ENCODE results near the gene SDK1. TPM values are rescaled to one million over a fixed set of nuclear protein-coding genes. Genes with fewer than 3 reads are reported as not detected.

Gene SDK1
- total and polyA plus RNA-seq, 4 donors = 0.12 to 0.47 (median 0.36) TPM

- Histone ChIP-seq H3K4me3 (ENCODE audit: low read depth in 1 of 3, low read length in 3 of 3) (no peak overlapping the region), H3K9ac (ENCODE audit: low read depth in 1 of 2, low read length in 2 of 2) (no peak overlapping the region)
Measured at GRCh38 chr7:4078580-4078979, 777.5 kb downstream of the SDK1 start.

More at GRCh38 chr7:4078580-4078979, 777.5 kb downstream of the SDK1 start:
- H3K27me3 ChIP-seq (ENCODE audit: control insufficient read depth in 4 of 4, insufficient read depth in 4 of 4, low read length in 3 of 4) = no peaks in the 10 kb centered on the region
- no peaks in the 10 kb centered on the region for H3K4me1 ChIP-seq (ENCODE audit: control insufficient read depth in 4 of 4, insufficient read depth in 4 of 4, low read length in 3 of 4)
- TF ChIP-seq RAD21 (IDR thresholded peaks at IDR 0.05) = no peak
- TF ChIP-seq CTCF (IDR thresholded peaks at IDR 0.05; ENCODE audit: low read depth, low read length, missing input control) = no peak
- no peak for TF ChIP-seq SP1 (IDR thresholded peaks at IDR 0.05)
- TF ChIP-seq ZBTB33 (IDR thresholded peaks at IDR 0.05) = no peak
- no peak for TF ChIP-seq EGR1 (IDR thresholded peaks at IDR 0.05; ENCODE audit: low read depth in 2 of 2)
- no peak for TF ChIP-seq FOXA1 (IDR thresholded peaks at IDR 0.05)
- no peak for TF ChIP-seq TAF1 (conservative IDR thresholded peaks at IDR 0.05)
- TF ChIP-seq REST (IDR thresholded peaks at IDR 0.05) = no peak
- TF ChIP-seq YY1 (IDR thresholded peaks at IDR 0.05) = no peak
- TF ChIP-seq RXRA (IDR thresholded peaks at IDR 0.05) = no peak
- no peak for TF ChIP-seq GABPA (IDR thresholded peaks at IDR 0.05 in 1 of 2, conservative IDR thresholded peaks at IDR 0.05 in 1 of 2)
- TF ChIP-seq HNF4G (IDR thresholded peaks at IDR 0.05) = no peak
- TF ChIP-seq NR2F2 (IDR thresholded peaks at IDR 0.05) = no peak
- no peak overlapping the region for H3K27ac ChIP-seq (ENCODE audit: low read depth in 1 of 2, low read length in 2 of 2)
- WGBS = 91% methylated on average over 13 of the region's 13 CpGs
- no peaks in the 10 kb centered on the region for H3K9me3 ChIP-seq (ENCODE audit: control insufficient read depth in 4 of 4, low read length in 3 of 4)
- no peaks in the 10 kb centered on the region for H3K36me3 ChIP-seq (ENCODE audit: control insufficient read depth in 4 of 4, insufficient read depth in 3 of 4, low read depth in 1 of 4, low read length in 3 of 4)
- DNase-seq (ENCODE audit: low spot score) = no peak

Measured in liver (tissue), 9 donors.